Measurements from ENCODE around the gene TRIM14. TPM values are rescaled to one million over a fixed set of nuclear protein-coding genes. Genes with fewer than 3 reads are reported as not detected.

Gene TRIM14
- polyA plus RNA-seq, 3 donors, result 23.0 to 30.6 (median 28.5) TPM

DNA sequence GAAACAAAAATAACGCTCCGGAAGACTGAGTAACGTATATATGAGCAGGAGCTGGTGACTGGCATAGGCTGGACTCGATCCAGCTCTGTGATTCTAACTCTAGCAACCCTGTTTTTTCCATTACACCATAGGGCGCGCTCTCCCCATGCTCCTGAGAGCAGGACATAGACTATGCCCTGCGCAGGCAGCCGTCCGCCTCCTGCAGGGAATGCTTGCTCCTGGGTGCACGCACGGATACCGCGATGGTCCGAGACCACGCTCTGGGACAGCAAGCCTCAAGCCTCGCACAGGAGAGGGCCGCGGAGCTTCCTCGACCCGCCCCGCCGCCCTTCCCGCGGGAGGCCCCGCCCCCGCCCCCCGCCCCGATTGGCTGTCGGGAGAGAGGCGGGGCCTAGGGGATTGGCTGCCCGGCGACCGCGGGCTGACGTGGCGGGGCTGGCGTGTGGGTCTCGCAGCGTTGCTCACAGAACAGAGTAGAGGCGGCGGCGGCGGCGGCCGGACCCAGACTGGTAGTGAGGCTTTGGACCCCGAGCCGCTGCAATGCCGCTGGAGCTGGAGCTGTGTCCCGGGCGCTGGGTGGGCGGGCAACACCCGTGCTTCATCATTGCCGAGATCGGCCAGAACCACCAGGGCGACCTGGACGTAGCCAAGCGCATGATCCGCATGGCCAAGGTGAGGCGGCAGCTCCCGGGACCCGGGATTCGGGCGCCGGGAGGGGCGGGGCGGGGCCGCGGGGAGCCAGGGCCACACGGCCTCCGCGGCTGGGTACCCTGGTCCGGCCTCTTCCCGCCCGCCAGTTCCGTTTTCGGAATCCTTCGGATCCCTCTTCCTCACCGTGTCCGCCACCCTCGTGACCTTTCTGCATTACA, 62.5 kb downstream of the TRIM14 start, which contains the start of gene NANS:
NANS (plus strand) TSS at position 464 of the 869 bp plus-strand sequence; CDS start at position 541, 77 bp downstream.
- TF ChIP-seq, protein P1, sequence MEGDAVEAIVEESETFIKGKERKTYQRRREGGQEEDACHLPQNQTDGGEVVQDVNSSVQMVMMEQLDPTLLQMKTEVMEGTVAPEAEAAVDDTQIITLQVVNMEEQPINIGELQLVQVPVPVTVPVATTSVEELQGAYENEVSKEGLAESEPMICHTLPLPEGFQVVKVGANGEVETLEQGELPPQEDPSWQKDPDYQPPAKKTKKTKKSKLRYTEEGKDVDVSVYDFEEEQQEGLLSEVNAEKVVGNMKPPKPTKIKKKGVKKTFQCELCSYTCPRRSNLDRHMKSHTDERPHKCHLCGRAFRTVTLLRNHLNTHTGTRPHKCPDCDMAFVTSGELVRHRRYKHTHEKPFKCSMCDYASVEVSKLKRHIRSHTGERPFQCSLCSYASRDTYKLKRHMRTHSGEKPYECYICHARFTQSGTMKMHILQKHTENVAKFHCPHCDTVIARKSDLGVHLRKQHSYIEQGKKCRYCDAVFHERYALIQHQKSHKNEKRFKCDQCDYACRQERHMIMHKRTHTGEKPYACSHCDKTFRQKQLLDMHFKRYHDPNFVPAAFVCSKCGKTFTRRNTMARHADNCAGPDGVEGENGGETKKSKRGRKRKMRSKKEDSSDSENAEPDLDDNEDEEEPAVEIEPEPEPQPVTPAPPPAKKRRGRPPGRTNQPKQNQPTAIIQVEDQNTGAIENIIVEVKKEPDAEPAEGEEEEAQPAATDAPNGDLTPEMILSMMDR (IDR thresholded peaks at IDR 0.05), result no peak
- Histone ChIP-seq H3K4me2 (replicated peaks; ENCODE audit: extremely low read depth, low read length, poor library complexity, severe bottlenecking) (peak within 1 kb of the TSS; percentile 88), H2AFZ (ENCODE audit: insufficient read depth, low read depth, low read length, poor library complexity, severe bottlenecking) (peak within 1 kb of the TSS; percentile 75), H3K79me2 (ENCODE audit: insufficient read depth, low read length) (peaks cover 42% of the 10 kb centered on the region), H3K9me3 (replicated peaks in 1 of 2; ENCODE audit: control insufficient read depth in 1 of 2, insufficient read depth in 1 of 2, low read length in 2 of 2) (no peaks in the 10 kb centered on the region), H3K27ac (ENCODE audit: low read depth in 1 of 2, low read length in 2 of 2) (peak within 1 kb of the TSS; percentile 90 to 95), H4K20me1 (ENCODE audit: insufficient read depth, low read length) (peaks cover 37% of the 10 kb centered on the region), H3K9ac (ENCODE audit: insufficient read depth, low read length, poor library complexity, severe bottlenecking) (peak within 1 kb of the TSS; percentile 94), H3K4me3 (replicated peaks in 1 of 3; ENCODE audit: low read depth in 2 of 3, low read length in 3 of 3) (peak within 1 kb of the TSS; percentile 69 to 99 (median 90)), H3K4me1 (ENCODE audit: control insufficient read depth in 1 of 2, insufficient read depth in 2 of 2, low read length in 2 of 2) (peaks cover 23 to 24% of the 10 kb centered on the region in 2 donors), H3K36me3 (replicated peaks in 1 of 2; ENCODE audit: control insufficient read depth in 1 of 2, insufficient read depth in 2 of 2, low read length in 2 of 2) (peaks cover 7 to 28% of the 10 kb centered on the region in 2 donors), H3K27me3 (ENCODE audit: control insufficient read depth in 2 of 2, insufficient read depth in 2 of 2, low read length in 2 of 2) (no peaks in the 10 kb centered on the region)
- no peaks in the 10 kb centered on the region for H3K27me3 Mint-ChIP-seq (ENCODE audit: low read depth in 3 of 3)
- H3K4me3 Mint-ChIP-seq, result peak within 1 kb of the TSS; percentile 99
- peaks cover 32% of the 10 kb centered on the region for H3K4me1 Mint-ChIP-seq
- peak; percentile 88 to 92 (median 90) for DNase-seq
- H3K36me3 Mint-ChIP-seq, result peaks cover 6 to 30% of the 10 kb centered on the region in 2 donors
- no peaks in the 10 kb centered on the region for H3K9me3 Mint-ChIP-seq
- intact Hi-C loops (cut with micrococcal nuclease), result loop anchor here (5.0 to 10.0 kb wide), 3 partner anchors 72 to 201 kb away; partner anchors contain the start of genes ANP32B (in 1 of the 2), TBC1D2 (in 1 of the 2) and TRMO (in 1 of the 2)
- WGBS (ENCODE audit: insufficient coverage), result under 1% methylated on average over 77 of the region's 80 CpGs
- peak within 1 kb of the TSS; percentile 96 to 99 (median 98) for H3K27ac Mint-ChIP-seq

DNA sequence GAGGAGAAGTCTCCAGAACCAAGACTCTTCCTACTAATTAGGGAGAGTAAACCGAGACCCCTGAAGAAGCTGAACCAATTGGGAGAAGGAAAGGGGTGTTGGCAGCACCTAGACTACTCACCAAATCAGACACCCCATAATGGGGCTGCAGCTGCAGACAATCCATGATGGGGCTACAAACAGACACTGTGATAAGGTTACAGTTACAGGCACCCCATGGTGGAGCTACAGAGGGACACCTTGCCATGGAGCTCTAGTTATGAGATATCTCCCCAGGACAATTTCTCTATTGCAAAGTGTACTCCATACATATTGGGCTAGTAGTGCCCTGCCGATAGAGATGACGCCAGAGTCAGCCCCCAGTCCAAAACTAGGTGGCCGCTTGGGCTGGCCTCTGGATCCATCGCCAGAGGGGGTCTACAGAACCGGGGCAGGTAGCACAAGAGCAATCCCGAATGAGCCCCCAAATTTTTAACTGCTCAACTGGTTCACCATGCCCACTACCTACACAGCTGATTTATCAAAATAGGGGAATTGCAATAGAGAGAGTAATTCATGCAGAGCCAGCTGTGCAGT, 64.6 kb downstream of the TRIM14 start:
- peaks cover 38% of the 10 kb centered on the region for H3K79me2 ChIP-seq (ENCODE audit: insufficient read depth, low read length)
- peaks cover 0 to 16% of the 10 kb centered on the region in 2 donors for H3K36me3 Mint-ChIP-seq
- TF ChIP-seq, protein P1 (IDR thresholded peaks at IDR 0.05), result no peak
- H3K4me3 ChIP-seq (replicated peaks in 1 of 3; ENCODE audit: low read depth in 2 of 3, low read length in 3 of 3), result no peak overlapping the region
- no peak for DNase-seq
- peaks cover 31% of the 10 kb centered on the region for H3K4me1 Mint-ChIP-seq
- H3K4me3 Mint-ChIP-seq, result no peak overlapping the region
- H3K27ac Mint-ChIP-seq, result peak overlapping the region in 1 of 7 donors; percentile 8
- H3K9ac ChIP-seq (ENCODE audit: insufficient read depth, low read length, poor library complexity, severe bottlenecking), result no peak overlapping the region
- no peaks in the 10 kb centered on the region for H3K27me3 ChIP-seq (ENCODE audit: control insufficient read depth in 2 of 2, insufficient read depth in 2 of 2, low read length in 2 of 2)
- H3K9me3 Mint-ChIP-seq, result no peaks in the 10 kb centered on the region
- H3K27me3 Mint-ChIP-seq (ENCODE audit: low read depth in 3 of 3), result peaks cover 0 to 2% (median 0%) of the 10 kb centered on the region in 3 donors
- H3K9me3 ChIP-seq (replicated peaks in 1 of 2; ENCODE audit: control insufficient read depth in 1 of 2, insufficient read depth in 1 of 2, low read length in 2 of 2), result no peaks in the 10 kb centered on the region
- peaks cover 0 to 10% of the 10 kb centered on the region in 2 donors for H3K36me3 ChIP-seq (replicated peaks in 1 of 2; ENCODE audit: control insufficient read depth in 1 of 2, insufficient read depth in 2 of 2, low read length in 2 of 2)
- no peak overlapping the region for H3K27ac ChIP-seq (ENCODE audit: low read depth in 1 of 2, low read length in 2 of 2)
- no peak overlapping the region for H3K4me2 ChIP-seq (replicated peaks; ENCODE audit: extremely low read depth, low read length, poor library complexity, severe bottlenecking)
- H2AFZ ChIP-seq (ENCODE audit: insufficient read depth, low read depth, low read length, poor library complexity, severe bottlenecking), result no peak overlapping the region
- WGBS (ENCODE audit: insufficient coverage), result no CpG with 5 or more reads among the region's 7 CpGs
- peaks cover 22% of the 10 kb centered on the region for H4K20me1 ChIP-seq (ENCODE audit: insufficient read depth, low read length)
- intact Hi-C loops (cut with micrococcal nuclease), result loop anchor here in 1 of 2 donors (10.0 kb wide), 1 partner anchor 70 kb away; the partner anchor contains the start of gene ANP32B
- H3K4me1 ChIP-seq (ENCODE audit: control insufficient read depth in 1 of 2, insufficient read depth in 2 of 2, low read length in 2 of 2), result peaks cover 23 to 24% of the 10 kb centered on the region in 2 donors

Data from CD14-positive monocyte (primary cell).